GM12878 (cell line): ENCODE data around the gene FNDC3B.
"Not testable (repeated sequence)": the region's sequence is repeated elsewhere in the genome, so short reads cannot be mapped to it uniquely, and the experiment has no call there.

Source experiments
- CBFB ChIP-seq: IDR thresholded peaks from 2 replicates; pipeline ENCODE4 v1.6.1; 2016; ENCODE audit warnings: antibody characterized with exemption, low read depth
- CTCF ChIP-seq, 3 experiments: IDR thresholded peaks in 2 of 3; conservative IDR thresholded peaks in 1 of 3; 2 replicates each; pipeline ENCODE4 v1.5.1; 2011; ENCODE audit warnings: low read depth in 3 of 3, low read length in 3 of 3, mild to moderate bottlenecking in 3 of 3, control low read depth in 2 of 3, moderate library complexity in 2 of 3, inconsistent platforms in 1 of 3, mixed read lengths in 1 of 3; ENCODE audit not compliant: control insufficient read depth in 2 of 3, insufficient read depth in 1 of 3; ENCODE audit errors: extremely low read depth in 1 of 3
- EGR1 ChIP-seq, 2 experiments: IDR thresholded peaks; 1 replicate in 1 of 2; 2 replicates in 1 of 2; pipeline ENCODE4 v1.6.1; 2011 to 2012; ENCODE audit warnings: low read depth in 2 of 2, low read length in 2 of 2, borderline replicate concordance in 1 of 2, mild to moderate bottlenecking in 1 of 2, moderate library complexity in 1 of 2
- RAD21 ChIP-seq: IDR thresholded peaks from 2 replicates; pipeline ENCODE4 v1.6.1; 2011; ENCODE audit warnings: mild to moderate bottlenecking, low read depth, low read length, moderate library complexity; ENCODE audit not compliant: insufficient read depth
- RCOR1 ChIP-seq: conservative IDR thresholded peaks from 2 replicates; pipeline ENCODE4 v1.6.1; 2012; ENCODE audit warnings: low read depth, low read length, improper control_type of control experiment

- not testable (repeated sequence) for TF ChIP-seq CBFB; RAD21; CTCF (IDR thresholded peaks at IDR 0.05 in 2 of 3, conservative IDR thresholded peaks at IDR 0.05 in 1 of 3; ENCODE audit: control insufficient read depth in 2 of 3, extremely low read depth in 1 of 3, insufficient read depth in 1 of 3, low read depth in 3 of 3, low read length in 3 of 3); EGR1 (IDR thresholded peaks at IDR 0.05; ENCODE audit: borderline replicate concordance in 1 of 2, low read depth in 2 of 2, low read length in 2 of 2); RCOR1
Measured at GRCh38 chr3:172255321-172255720, 215.9 kb downstream of the FNDC3B start.
